Neural cell (in vitro differentiated cells): Measurements from ENCODE around the gene NCK2. TPM values are rescaled to one million over a fixed set of nuclear protein-coding genes. Genes with fewer than 3 reads are reported as not detected.

Experiments
- H2AFZ ChIP-seq: fragments of 200-600, 300-800 bp; sonication (generic), shearing (Covaris generic); 2 replicates; pipeline ENCODE4 v1.6.0; 2014; ENCODE audit warnings: low read depth, mild to moderate bottlenecking, antibody characterized with exemption, low read length, moderate library complexity
- H3F3A ChIP-seq: fragments of 200-600 bp; shearing (Covaris generic); 2 replicates; pipeline ENCODE4 v1.6.1; 2016; ENCODE audit warnings: mild to moderate bottlenecking, moderate library complexity, mixed read lengths, antibody characterized with exemption, low read length; ENCODE audit not compliant: insufficient read depth, poor library complexity, severe bottlenecking
- H3K27ac ChIP-seq: fragments of 200-600, 300-800 bp; sonication (generic), shearing (Covaris generic); 2 replicates; pipeline ENCODE4 v1.5.1; 2014; ENCODE audit warnings: mild to moderate bottlenecking, low read length, moderate library complexity
- H3K27me3 ChIP-seq: fragments of 300-800, 200-600 bp; sonication (generic), shearing (Covaris generic); 2 replicates; pipeline ENCODE4 v1.6.0; 2014; ENCODE audit warnings: mild to moderate bottlenecking, low read depth, low read length, moderate library complexity; ENCODE audit not compliant: insufficient read depth
- H3K36me3 ChIP-seq: fragments of 300-800, 200-600 bp; sonication (generic), shearing (Covaris generic); 2 replicates; pipeline ENCODE4 v1.5.1; 2014; ENCODE audit warnings: mild to moderate bottlenecking, antibody characterized with exemption, low read length, moderate library complexity; ENCODE audit not compliant: insufficient read depth
- H3K4me2 ChIP-seq: fragments of 300-800, 200-600 bp; sonication (generic), shearing (Covaris generic); 2 replicates; pipeline ENCODE4 v1.6.0; 2014; ENCODE audit warnings: mild to moderate bottlenecking, low read length
- H3K4me3 ChIP-seq: fragments of 300-800, 200-600 bp; sonication (generic), shearing (Covaris generic); 2 replicates; pipeline ENCODE4 v1.5.1; 2014; ENCODE audit warnings: mild to moderate bottlenecking, low read length, moderate library complexity
- H3K79me2 ChIP-seq: fragments of 200-600 bp; shearing (Covaris generic); replicated peaks from 2 replicates; pipeline ENCODE4 v1.6.0; 2014; ENCODE audit warnings: mild to moderate bottlenecking, low read length, moderate library complexity; ENCODE audit not compliant: insufficient read depth
- H3K9ac ChIP-seq: fragments of 300-800, 200-600 bp; sonication (generic), shearing (Covaris generic); 2 replicates; pipeline ENCODE4 v1.6.1; 2016; ENCODE audit warnings: mild to moderate bottlenecking, low read length, mixed read lengths
- H3K9me2 ChIP-seq: fragments of 200-600 bp; shearing (Covaris generic); 2 replicates; pipeline ENCODE4 v1.6.1; 2016; ENCODE audit warnings: mild to moderate bottlenecking, low read length, mixed read lengths; ENCODE audit not compliant: insufficient read depth
- H3K9me3 ChIP-seq: fragments of 200-600, 300-800 bp; sonication (generic), shearing (Covaris generic); 2 replicates; pipeline ENCODE4 v1.6.1; 2016; ENCODE audit warnings: mild to moderate bottlenecking, mixed run types, low read length, moderate library complexity, mixed read lengths
- H4K20me1 ChIP-seq: fragments of 200-600 bp; shearing (Covaris generic); 2 replicates; pipeline ENCODE4 v1.6.1; 2016; ENCODE audit warnings: mild to moderate bottlenecking, mixed run types; ENCODE audit not compliant: insufficient read depth
- CTCF ChIP-seq: fragments of 450-650 bp; IDR thresholded peaks from 2 replicates; pipeline ENCODE4 v1.5.1; 2014; ENCODE audit warnings: antibody characterized with exemption, mild to moderate bottlenecking, moderate library complexity; ENCODE audit not compliant: poor library complexity, severe bottlenecking
- EP300 ChIP-seq: fragments of 450-650 bp; conservative IDR thresholded peaks from 2 replicates; pipeline ENCODE4 v1.6.1; 2014; ENCODE audit warnings: antibody characterized with exemption, mild to moderate bottlenecking, moderate library complexity; ENCODE audit not compliant: poor library complexity, severe bottlenecking
- EZH2 ChIP-seq: fragments of 200-600, 300-800 bp; shearing (Covaris generic), sonication (generic); IDR thresholded peaks from 2 replicates; pipeline ENCODE4 v1.6.1; 2014; ENCODE audit warnings: antibody characterized with exemption, low read length, borderline replicate concordance, mild to moderate bottlenecking; ENCODE audit not compliant: insufficient read depth, poor library complexity, severe bottlenecking
- MXI1 ChIP-seq: fragments of 450-650 bp; conservative IDR thresholded peaks from 2 replicates; pipeline ENCODE4 v1.6.1; 2014; ENCODE audit warnings: antibody characterized with exemption, mild to moderate bottlenecking; ENCODE audit not compliant: poor library complexity, severe bottlenecking
- POLR2AphosphoS5 ChIP-seq: IDR thresholded peaks from 2 replicates; pipeline ENCODE4 v1.6.1; 2012
- RAD21 ChIP-seq: fragments of 450-650 bp; conservative IDR thresholded peaks from 2 replicates; pipeline ENCODE4 v1.6.1; 2014; ENCODE audit warnings: antibody characterized with exemption, mild to moderate bottlenecking, moderate library complexity
- REST ChIP-seq: IDR thresholded peaks from 2 replicates; pipeline ENCODE4 v1.6.1; 2012; ENCODE audit warnings: borderline replicate concordance
- SMC3 ChIP-seq: fragments of 450-650 bp; conservative IDR thresholded peaks from 2 replicates; pipeline ENCODE4 v1.6.1; 2014; ENCODE audit warnings: antibody characterized with exemption, mild to moderate bottlenecking, moderate library complexity; ENCODE audit not compliant: poor library complexity
- TAF1 ChIP-seq: IDR thresholded peaks from 2 replicates; pipeline ENCODE4 v1.6.1; 2012; ENCODE audit warnings: low read depth
- polyA plus RNA-seq: library from polyadenylated mRNA; depleted of rRNA; stranded (reverse); fragments of >200 nt; gene quantifications from 2 replicates; pipeline ENCODE4 v1.2.3, GENCODE V29; 2014

The NCK2 gene
- polyA plus RNA-seq, 1 donor from 2014 or later = 49.4 TPM

- no peak overlapping the region for H3K9ac ChIP-seq
- H3K27me3 ChIP-seq = no peaks in the 10 kb centered on the region
- H3K9me2 ChIP-seq = no peaks in the 10 kb centered on the region
- no peak overlapping the region for H3K4me3 ChIP-seq
- H4K20me1 ChIP-seq = no peaks in the 10 kb centered on the region
- no peak overlapping the region for H2AFZ ChIP-seq
- H3F3A ChIP-seq = no peaks in the 10 kb centered on the region
- no peaks in the 10 kb centered on the region for H3K36me3 ChIP-seq
- H3K9me3 ChIP-seq = no peaks in the 10 kb centered on the region
- TF ChIP-seq REST (no peak), RAD21 (no peak), POLR2AphosphoS5 (no peak), MXI1 (no peak), CTCF (no peak), TAF1 (no peak), EP300 (no peak), EZH2 (no peak), SMC3 (no peak)
- peaks cover 78% of the 10 kb centered on the region for H3K79me2 ChIP-seq
- H3K27ac ChIP-seq = no peak overlapping the region
- H3K4me2 ChIP-seq = no peak overlapping the region
These were observed 32.3 kb downstream of the NCK2 start for GRCh38 chr2:105777031-105777482.

- no peaks in the 10 kb centered on the region for H3K27me3 ChIP-seq
- H3K9me3 ChIP-seq = no peaks in the 10 kb centered on the region
- H2AFZ ChIP-seq = no peak overlapping the region
- H3K27ac ChIP-seq = no peak overlapping the region
- no peak overlapping the region for H3K4me2 ChIP-seq
- no peaks in the 10 kb centered on the region for H3K36me3 ChIP-seq
- TF ChIP-seq REST (no peak), MXI1 (no peak), CTCF (no peak), TAF1 (no peak), EZH2 (no peak), RAD21 (no peak), EP300 (no peak), SMC3 (no peak), POLR2AphosphoS5 (no peak)
- H4K20me1 ChIP-seq = peaks cover 2% of the 10 kb centered on the region
- no peaks in the 10 kb centered on the region for H3F3A ChIP-seq
- no peak overlapping the region for H3K9ac ChIP-seq
- peaks cover 80% of the 10 kb centered on the region for H3K79me2 ChIP-seq
- H3K4me3 ChIP-seq = no peak overlapping the region
- no peaks in the 10 kb centered on the region for H3K9me2 ChIP-seq
These were observed 32.9 kb downstream of the NCK2 start for GRCh38 chr2:105777506-105778055.
